Measurements from ENCODE around the gene XYLT1.

The XYLT1 gene

GRCh38 chr16:17476414-17477259, 5.9 kb upstream of the XYLT1 start:
- no peaks in the 10 kb centered on the region for H3K9me3 ChIP-seq (ENCODE audit: control insufficient read depth, insufficient read depth, low read depth, low read length)
- H3K27ac ChIP-seq (ENCODE audit: extremely low read depth, low read depth, low read length): no peak overlapping the region
- CTCF ChIA-PET: interaction anchor here (0.7 kb wide), 2 partner anchors 607 to 1283 kb away, joined by 3 read pairs; no protein-coding TSS in a partner anchor
- POLR2A ChIA-PET: no interaction called here
- TF ChIP-seq ZNF391 (tag by site-specific recombination; IDR thresholded peaks at IDR 0.05; ENCODE audit: borderline replicate concordance, low read depth): no peak
- no peak for TF ChIP-seq ZNF449 (tag by site-specific recombination; IDR thresholded peaks at IDR 0.05)
- no peak for TF ChIP-seq ZBTB10 (tag by site-specific recombination; IDR thresholded peaks at IDR 0.05)
- no peak for TF ChIP-seq ATF2 (tag by site-specific recombination; IDR thresholded peaks at IDR 0.05; ENCODE audit: low read depth)
- TF ChIP-seq ZNF629 (tag by site-specific recombination; IDR thresholded peaks at IDR 0.05): no peak
- TF ChIP-seq ZNF311 (tag by site-specific recombination; IDR thresholded peaks at IDR 0.05; ENCODE audit: borderline replicate concordance): no peak
- no peak for TF ChIP-seq ZNF157 (tag by site-specific recombination; IDR thresholded peaks at IDR 0.05)
- TF ChIP-seq ZNF175 (tag by site-specific recombination; IDR thresholded peaks at IDR 0.05): no peak
- TF ChIP-seq GLIS2 (tag by site-specific recombination; IDR thresholded peaks at IDR 0.05): no peak
- TF ChIP-seq ZNF843 (tag by site-specific recombination; IDR thresholded peaks at IDR 0.05): no peak
- no peak for TF ChIP-seq HOXD13 (CRISPR knock-in tag; IDR thresholded peaks at IDR 0.05; ENCODE audit: borderline replicate concordance)
- no peak for TF ChIP-seq ZNF266 (tag by site-specific recombination; IDR thresholded peaks at IDR 0.05; ENCODE audit: low read depth)
- TF ChIP-seq ZNF488 (tag by site-specific recombination; IDR thresholded peaks at IDR 0.05): no peak
- no peak for TF ChIP-seq ELK4 (IDR thresholded peaks at IDR 0.05; ENCODE audit: borderline replicate concordance, low read depth, low read length)
- TF ChIP-seq ZNF837 (tag by site-specific recombination; IDR thresholded peaks at IDR 0.05): no peak
- TF ChIP-seq ZFP69B (tag by site-specific recombination; IDR thresholded peaks at IDR 0.05): no peak
- TF ChIP-seq ZNF221 (tag by site-specific recombination; IDR thresholded peaks at IDR 0.05; ENCODE audit: borderline replicate concordance): no peak
- no peak for TF ChIP-seq GLIS1 (tag by site-specific recombination; IDR thresholded peaks at IDR 0.05)
- no peak for TF ChIP-seq PRDM2 (tag by site-specific recombination; IDR thresholded peaks at IDR 0.05; ENCODE audit: borderline replicate concordance)
- no peak for TF ChIP-seq ZNF132 (tag by site-specific recombination; IDR thresholded peaks at IDR 0.05; ENCODE audit: borderline replicate concordance)
- peaks cover 3% of the 10 kb centered on the region; the same call in 1 of the 2 replicates for H3K4me1 ChIP-seq (ENCODE audit: control insufficient read depth, insufficient read depth, low read length)
- H3K4me3 ChIP-seq (ENCODE audit: low read depth, low read length): no peak overlapping the region
- no peaks in the 10 kb centered on the region for H3K36me3 ChIP-seq (ENCODE audit: control insufficient read depth in 2 of 2, insufficient read depth in 1 of 2, low read length in 2 of 2)

Measured in HEK293 (cell line).